ENCODE measurements around the gene LYRM9.
"Not testable (repeated sequence)": the region's sequence is repeated elsewhere in the genome, so short reads cannot be mapped to it uniquely, and the experiment has no call there.

LYRM9 gene

DNA sequence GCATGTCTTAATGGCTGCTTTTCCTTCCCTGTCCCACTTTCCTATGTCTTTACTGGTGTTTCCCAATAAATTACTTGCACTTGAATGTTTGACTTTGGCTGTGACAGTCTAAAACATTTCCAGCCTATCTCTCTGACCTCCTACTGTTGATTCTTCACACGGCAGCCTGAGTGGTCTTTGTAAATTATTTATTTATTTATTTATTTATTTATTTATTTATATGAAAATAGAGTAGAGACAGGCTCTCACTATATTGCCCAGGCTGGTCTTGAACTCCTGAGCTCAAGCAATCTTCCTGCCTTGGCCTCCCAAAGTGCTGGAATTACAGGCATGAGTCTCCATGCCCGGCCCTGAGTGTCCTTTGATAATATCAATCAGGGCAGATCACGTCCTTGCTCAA is 28.4 kb upstream of the LYRM9 start:
- peaks cover 0 to 6% (median 3%) of the 10 kb centered on the region in 5 donors for H3K9me3 ChIP-seq (ENCODE audit: control insufficient read depth in 5 of 5, low read length in 5 of 5)
- no peak overlapping the region for H3K4me3 ChIP-seq (ENCODE audit: low read depth in 1 of 5, low read length in 5 of 5)
- H3K36me3 ChIP-seq (ENCODE audit: control insufficient read depth in 5 of 5, insufficient read depth in 5 of 5, low read length in 5 of 5), result no peaks in the 10 kb centered on the region
- no peak overlapping the region for H3K9ac ChIP-seq (ENCODE audit: low read length in 5 of 5)
- H3K4me1 ChIP-seq (ENCODE audit: control insufficient read depth in 5 of 5, insufficient read depth in 5 of 5, low read length in 5 of 5), result no peaks in the 10 kb centered on the region
- no peak overlapping the region for H3K27ac ChIP-seq (ENCODE audit: low read depth, low read length)
- no peaks in the 10 kb centered on the region for H3K27me3 ChIP-seq (ENCODE audit: control insufficient read depth in 5 of 5, insufficient read depth in 4 of 5, low read length in 5 of 5)

DNA sequence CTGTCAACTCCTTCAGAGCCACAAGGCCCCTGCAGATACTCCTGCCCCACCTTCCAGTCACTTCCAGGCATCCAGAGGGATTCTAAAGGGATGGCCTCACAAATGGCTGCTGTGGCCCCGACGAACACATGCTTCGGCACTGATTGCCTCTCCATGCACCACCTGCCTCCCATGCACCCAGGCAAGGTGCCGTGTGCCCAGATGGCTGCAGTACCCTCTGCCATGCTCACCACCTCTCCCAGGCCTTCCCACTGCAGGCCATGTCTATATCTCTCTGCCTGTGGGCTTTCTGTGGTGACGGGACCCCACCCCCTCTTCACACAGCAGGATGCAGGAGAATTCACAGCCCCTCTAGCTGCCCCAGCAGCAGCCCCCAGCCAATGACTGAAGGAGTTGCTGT is 27.9 kb upstream of the LYRM9 start:
- Histone ChIP-seq H3K9me3 (ENCODE audit: control insufficient read depth in 5 of 5, low read length in 5 of 5) (peaks cover 0 to 6% (median 3%) of the 10 kb centered on the region in 5 donors), H3K4me1 (ENCODE audit: control insufficient read depth in 5 of 5, insufficient read depth in 5 of 5, low read length in 5 of 5) (no peaks in the 10 kb centered on the region), H3K27me3 (ENCODE audit: control insufficient read depth in 5 of 5, insufficient read depth in 4 of 5, low read length in 5 of 5) (no peaks in the 10 kb centered on the region), H3K4me3 (ENCODE audit: low read depth in 1 of 5, low read length in 5 of 5) (no peak overlapping the region), H3K36me3 (ENCODE audit: control insufficient read depth in 5 of 5, insufficient read depth in 5 of 5, low read length in 5 of 5) (no peaks in the 10 kb centered on the region), H3K9ac (ENCODE audit: low read length in 5 of 5) (no peak overlapping the region), H3K27ac (ENCODE audit: low read depth, low read length) (no peak overlapping the region)

DNA sequence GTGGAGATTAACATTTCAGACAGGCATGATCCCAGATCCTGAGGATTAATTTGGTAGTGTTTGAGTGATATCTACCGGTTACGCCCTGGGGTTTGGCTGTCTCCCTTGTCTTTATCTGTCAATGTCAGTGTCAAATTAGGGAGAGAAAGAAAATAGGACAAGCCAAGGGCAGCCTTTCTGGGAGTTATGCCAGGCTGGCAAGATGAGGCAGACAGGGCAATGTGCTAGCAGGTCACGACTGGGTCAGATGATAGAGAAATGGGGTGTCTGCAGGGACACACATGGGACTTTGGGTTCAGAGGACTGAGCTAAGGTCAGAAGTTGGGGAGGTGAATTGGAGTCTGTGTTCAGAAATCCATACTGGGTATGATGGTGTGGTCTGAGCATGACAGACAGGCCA is 27.4 kb upstream of the LYRM9 start:
- Histone ChIP-seq H3K27ac (ENCODE audit: low read depth, low read length) (no peak overlapping the region), H3K4me3 (ENCODE audit: low read depth in 1 of 5, low read length in 5 of 5) (no peak overlapping the region), H3K4me1 (ENCODE audit: control insufficient read depth in 5 of 5, insufficient read depth in 5 of 5, low read length in 5 of 5) (no peaks in the 10 kb centered on the region), H3K9ac (ENCODE audit: low read length in 5 of 5) (no peak overlapping the region), H3K9me3 (ENCODE audit: control insufficient read depth in 5 of 5, low read length in 5 of 5) (peaks cover 0 to 4% (median 2%) of the 10 kb centered on the region in 5 donors), H3K36me3 (ENCODE audit: control insufficient read depth in 5 of 5, insufficient read depth in 5 of 5, low read length in 5 of 5) (no peaks in the 10 kb centered on the region), H3K27me3 (ENCODE audit: control insufficient read depth in 5 of 5, insufficient read depth in 4 of 5, low read length in 5 of 5) (peaks cover 0 to 3% (median 0%) of the 10 kb centered on the region in 5 donors)

DNA sequence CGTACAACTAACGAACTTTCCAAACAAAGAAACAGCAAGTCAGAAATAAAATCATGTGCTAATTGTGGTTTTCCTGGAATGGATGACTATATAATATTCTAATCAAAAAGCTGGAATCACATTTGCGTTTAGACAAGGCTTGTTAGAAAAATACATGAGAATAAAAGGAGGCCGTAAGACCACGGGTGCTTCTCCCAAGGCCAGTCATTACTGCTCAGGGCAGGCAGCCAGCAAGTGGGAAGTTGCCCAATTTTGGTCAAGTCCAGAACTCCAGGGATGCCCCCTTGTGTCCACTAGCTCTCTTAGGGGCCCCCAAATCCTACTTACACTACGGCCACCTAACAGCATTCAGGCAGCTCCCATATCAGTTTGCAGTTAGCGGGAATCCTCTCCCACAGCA is 25.9 kb upstream of the LYRM9 start:
- H3K4me3 ChIP-seq (ENCODE audit: low read depth in 1 of 5, low read length in 5 of 5), result no peak overlapping the region
- no peaks in the 10 kb centered on the region for H3K36me3 ChIP-seq (ENCODE audit: control insufficient read depth in 5 of 5, insufficient read depth in 5 of 5, low read length in 5 of 5)
- no peak overlapping the region for H3K27ac ChIP-seq (ENCODE audit: low read depth, low read length)
- H3K4me1 ChIP-seq (ENCODE audit: control insufficient read depth in 5 of 5, insufficient read depth in 5 of 5, low read length in 5 of 5), result no peaks in the 10 kb centered on the region
- no peak overlapping the region for H3K9ac ChIP-seq (ENCODE audit: low read length in 5 of 5)
- H3K27me3 ChIP-seq (ENCODE audit: control insufficient read depth in 5 of 5, insufficient read depth in 4 of 5, low read length in 5 of 5), result peaks cover 0 to 3% (median 0%) of the 10 kb centered on the region in 5 donors
- H3K9me3 ChIP-seq (ENCODE audit: control insufficient read depth in 5 of 5, low read length in 5 of 5), result peaks cover 0 to 3% (median 0%) of the 10 kb centered on the region in 5 donors

DNA sequence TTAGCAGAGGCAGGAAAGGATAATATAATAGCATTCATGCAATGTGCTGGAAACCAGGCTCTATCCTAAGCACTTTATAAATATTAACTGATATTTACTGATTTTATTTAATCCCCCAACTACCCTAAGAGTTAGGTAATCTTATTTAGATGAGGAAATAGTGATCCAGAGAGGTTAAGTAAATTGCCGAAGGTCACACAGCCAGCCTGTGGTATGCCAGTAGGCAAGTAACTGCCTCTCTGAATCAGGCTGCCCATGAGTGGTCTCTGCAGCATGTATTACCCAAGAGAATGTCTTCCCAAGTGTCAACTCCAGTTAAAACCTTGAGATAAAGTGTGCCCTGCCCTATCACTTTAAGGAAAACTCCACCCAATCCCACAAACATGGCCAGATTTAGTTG is 25.3 kb upstream of the LYRM9 start:
- Histone ChIP-seq H3K4me1 (ENCODE audit: control insufficient read depth in 5 of 5, insufficient read depth in 5 of 5, low read length in 5 of 5) (no peaks in the 10 kb centered on the region), H3K27ac (ENCODE audit: low read depth, low read length) (no peak overlapping the region), H3K4me3 (ENCODE audit: low read depth in 1 of 5, low read length in 5 of 5) (no peak overlapping the region), H3K9ac (ENCODE audit: low read length in 5 of 5) (no peak overlapping the region), H3K36me3 (ENCODE audit: control insufficient read depth in 5 of 5, insufficient read depth in 5 of 5, low read length in 5 of 5) (no peaks in the 10 kb centered on the region), H3K9me3 (ENCODE audit: control insufficient read depth in 5 of 5, low read length in 5 of 5) (peaks cover 0 to 3% (median 0%) of the 10 kb centered on the region in 5 donors), H3K27me3 (ENCODE audit: control insufficient read depth in 5 of 5, insufficient read depth in 4 of 5, low read length in 5 of 5) (peaks cover 0 to 3% (median 0%) of the 10 kb centered on the region in 5 donors)

DNA sequence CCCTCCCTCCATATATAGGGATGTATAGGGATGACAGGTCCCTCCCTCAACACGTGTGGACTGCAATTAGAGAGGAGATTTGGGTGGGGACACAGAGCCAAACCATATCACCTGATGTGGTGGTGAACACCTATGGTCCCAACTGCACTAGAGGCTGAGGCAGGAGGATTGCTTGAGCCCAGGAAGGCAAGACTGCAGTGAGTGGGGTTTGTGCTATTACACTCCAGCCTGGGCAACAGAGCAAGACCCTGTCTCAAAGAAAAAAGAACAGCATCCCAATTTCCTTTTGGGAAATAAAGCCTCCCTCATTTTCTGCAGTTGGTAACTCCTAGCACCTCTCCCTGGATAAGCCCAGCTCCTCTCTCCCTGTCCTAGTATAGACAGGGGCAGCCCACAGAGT is 23.8 kb upstream of the LYRM9 start:
- H3K9me3 ChIP-seq (ENCODE audit: control insufficient read depth in 5 of 5, low read length in 5 of 5), result peaks cover 0 to 3% (median 0%) of the 10 kb centered on the region in 5 donors
- H3K36me3 ChIP-seq (ENCODE audit: control insufficient read depth in 5 of 5, insufficient read depth in 5 of 5, low read length in 5 of 5), result no peaks in the 10 kb centered on the region
- no peak overlapping the region for H3K4me3 ChIP-seq (ENCODE audit: low read depth in 1 of 5, low read length in 5 of 5)
- H3K27me3 ChIP-seq (ENCODE audit: control insufficient read depth in 5 of 5, insufficient read depth in 4 of 5, low read length in 5 of 5), result peaks cover 0 to 5% (median 3%) of the 10 kb centered on the region in 5 donors
- no peaks in the 10 kb centered on the region for H3K4me1 ChIP-seq (ENCODE audit: control insufficient read depth in 5 of 5, insufficient read depth in 5 of 5, low read length in 5 of 5)
- H3K27ac ChIP-seq (ENCODE audit: low read depth, low read length), result no peak overlapping the region
- H3K9ac ChIP-seq (ENCODE audit: low read length in 5 of 5), result no peak overlapping the region

DNA sequence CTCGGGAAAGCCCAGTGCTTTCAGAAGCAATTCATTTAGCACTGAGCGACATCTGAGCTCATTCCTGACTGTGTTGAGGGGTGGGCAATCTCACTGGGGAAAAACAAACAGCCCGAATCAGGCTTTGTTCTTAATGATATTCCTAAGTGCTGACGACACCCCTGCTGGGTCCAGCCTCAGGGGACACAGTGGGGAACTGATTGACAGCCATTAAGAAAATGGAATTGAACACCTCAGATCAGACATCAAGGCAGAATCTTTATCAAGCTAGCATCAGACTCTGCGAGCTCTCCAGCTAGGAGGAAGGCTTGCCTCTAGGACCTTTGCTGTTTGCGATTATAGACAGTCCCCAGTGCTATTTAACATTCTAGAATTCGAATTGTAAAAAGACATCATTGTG is 22.5 kb upstream of the LYRM9 start:
- H3K4me1 ChIP-seq (ENCODE audit: control insufficient read depth in 5 of 5, insufficient read depth in 5 of 5, low read length in 5 of 5), result no peaks in the 10 kb centered on the region
- no peak overlapping the region for H3K4me3 ChIP-seq (ENCODE audit: low read depth in 1 of 5, low read length in 5 of 5)
- H3K9ac ChIP-seq (ENCODE audit: low read length in 5 of 5), result no peak overlapping the region
- H3K9me3 ChIP-seq (ENCODE audit: control insufficient read depth in 5 of 5, low read length in 5 of 5), result no peaks in the 10 kb centered on the region
- H3K27ac ChIP-seq (ENCODE audit: low read depth, low read length), result no peak overlapping the region
- no peaks in the 10 kb centered on the region for H3K36me3 ChIP-seq (ENCODE audit: control insufficient read depth in 5 of 5, insufficient read depth in 5 of 5, low read length in 5 of 5)
- H3K27me3 ChIP-seq (ENCODE audit: control insufficient read depth in 5 of 5, insufficient read depth in 4 of 5, low read length in 5 of 5), result peaks cover 0 to 5% (median 3%) of the 10 kb centered on the region in 5 donors

DNA sequence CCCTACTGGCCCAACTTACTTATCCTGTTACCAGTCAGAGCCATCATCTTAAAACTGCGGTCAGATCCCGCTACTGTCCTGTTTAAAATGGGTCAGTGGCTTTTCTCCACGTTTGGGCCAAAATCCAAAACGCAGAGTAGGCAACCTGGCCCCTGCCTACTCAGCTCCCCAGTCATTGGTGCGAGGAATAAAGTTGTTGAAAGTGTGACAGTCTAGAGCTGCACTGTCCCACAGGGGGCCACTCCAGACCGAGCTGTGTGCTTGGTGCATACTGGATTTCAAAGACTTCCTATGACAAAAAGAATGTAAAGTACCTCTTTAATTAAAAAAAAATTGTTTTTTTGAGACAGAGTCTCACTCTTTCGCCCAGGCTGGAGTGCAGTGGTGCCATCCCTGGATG is 21.2 kb upstream of the LYRM9 start:
- H3K9me3 ChIP-seq (ENCODE audit: control insufficient read depth in 5 of 5, low read length in 5 of 5), result no peaks in the 10 kb centered on the region
- no peaks in the 10 kb centered on the region for H3K36me3 ChIP-seq (ENCODE audit: control insufficient read depth in 5 of 5, insufficient read depth in 5 of 5, low read length in 5 of 5)
- H3K9ac ChIP-seq (ENCODE audit: low read length in 5 of 5), result no peak overlapping the region
- peaks cover 0 to 5% (median 3%) of the 10 kb centered on the region in 5 donors for H3K27me3 ChIP-seq (ENCODE audit: control insufficient read depth in 5 of 5, insufficient read depth in 4 of 5, low read length in 5 of 5)
- H3K27ac ChIP-seq (ENCODE audit: low read depth, low read length), result no peak overlapping the region
- no peaks in the 10 kb centered on the region for H3K4me1 ChIP-seq (ENCODE audit: control insufficient read depth in 5 of 5, insufficient read depth in 5 of 5, low read length in 5 of 5)
- H3K4me3 ChIP-seq (ENCODE audit: low read depth in 1 of 5, low read length in 5 of 5), result no peak overlapping the region

DNA sequence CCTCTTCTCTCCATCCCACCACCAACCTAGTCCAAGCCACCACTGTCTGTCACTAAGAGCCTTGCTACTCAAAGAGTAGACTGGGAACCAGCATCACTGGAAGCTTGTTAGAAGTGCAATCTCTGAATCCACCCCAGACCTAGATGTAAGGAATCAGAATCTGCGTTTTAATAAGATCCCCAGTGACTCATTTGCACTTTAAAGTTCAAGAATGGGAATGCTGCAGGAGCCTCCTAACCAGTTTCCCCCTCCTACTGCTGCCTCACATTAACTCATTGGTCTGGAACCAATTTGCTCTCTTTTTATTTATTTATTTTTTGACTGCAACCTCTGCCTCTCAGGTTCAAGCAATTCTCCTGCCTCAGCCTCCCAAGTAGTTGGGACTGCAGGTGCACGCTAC is 19.8 kb upstream of the LYRM9 start:
- Histone ChIP-seq H3K4me3 (ENCODE audit: low read depth in 1 of 5, low read length in 5 of 5) (no peak overlapping the region), H3K27ac (ENCODE audit: low read depth, low read length) (no peak overlapping the region), H3K4me1 (ENCODE audit: control insufficient read depth in 5 of 5, insufficient read depth in 5 of 5, low read length in 5 of 5) (no peaks in the 10 kb centered on the region), H3K9ac (ENCODE audit: low read length in 5 of 5) (no peak overlapping the region), H3K36me3 (ENCODE audit: control insufficient read depth in 5 of 5, insufficient read depth in 5 of 5, low read length in 5 of 5) (no peaks in the 10 kb centered on the region), H3K27me3 (ENCODE audit: control insufficient read depth in 5 of 5, insufficient read depth in 4 of 5, low read length in 5 of 5) (peaks cover 0 to 5% (median 3%) of the 10 kb centered on the region in 5 donors), H3K9me3 (ENCODE audit: control insufficient read depth in 5 of 5, low read length in 5 of 5) (no peaks in the 10 kb centered on the region)

DNA sequence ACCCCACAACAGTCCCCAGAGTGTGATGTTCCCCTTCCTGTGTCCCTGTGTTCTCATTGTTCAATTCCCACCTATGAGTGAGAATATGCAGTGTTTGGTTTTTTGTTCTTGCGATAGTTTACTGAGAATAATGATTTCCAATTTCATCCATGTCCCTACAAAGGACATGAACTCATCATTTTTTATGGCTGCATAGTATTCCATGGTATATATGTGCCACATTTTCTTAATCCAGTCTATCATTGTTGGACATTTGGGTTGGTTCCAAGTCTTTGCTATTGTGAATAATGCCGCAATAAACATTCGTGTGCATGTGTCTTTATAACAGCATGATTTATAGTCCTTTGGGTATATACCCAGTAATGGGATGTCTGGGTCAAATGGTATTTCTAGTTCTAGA is 19.1 kb upstream of the LYRM9 start:
- H3K27ac ChIP-seq (ENCODE audit: low read depth, low read length); H3K27me3 ChIP-seq (ENCODE audit: control insufficient read depth in 5 of 5, insufficient read depth in 4 of 5, low read length in 5 of 5); H3K36me3 ChIP-seq (ENCODE audit: control insufficient read depth in 5 of 5, insufficient read depth in 5 of 5, low read length in 5 of 5); H3K4me1 ChIP-seq (ENCODE audit: control insufficient read depth in 5 of 5, insufficient read depth in 5 of 5, low read length in 5 of 5); H3K9me3 ChIP-seq (ENCODE audit: control insufficient read depth in 5 of 5, low read length in 5 of 5); H3K9ac ChIP-seq (ENCODE audit: low read length in 5 of 5); H3K4me3 ChIP-seq (ENCODE audit: low read depth in 1 of 5, low read length in 5 of 5): not testable (repeated sequence)

Data from subcutaneous abdominal adipose tissue (tissue), 5 donors.